HG03108 (cell line): ENCODE results near the gene KIRREL3.

ENCODE experiments used
- ATAC-seq: cut with Tn5 transposase; IDR thresholded peaks from one replicate; pipeline ENCODE4 v1.9.1; 2021; ENCODE audit warnings: moderate library complexity; ENCODE audit not compliant: unreplicated experiment

KIRREL3 gene

GRCh38 chr11:126456783-126457542 lies 543.6 kb downstream of the KIRREL3 start:
- ATAC-seq = no peak

GRCh38 chr11:126456089-126456488 lies 544.5 kb downstream of the KIRREL3 start:
- ATAC-seq = no peak

- ATAC-seq = no peak
Observed at GRCh38 chr11:126452241-126453101, 548.1 kb downstream of the KIRREL3 start.

GRCh38 chr11:126451211-126451802 lies 549.3 kb downstream of the KIRREL3 start:
- ATAC-seq = no peak

- no peak for ATAC-seq
Observed at GRCh38 chr11:126450806-126451205, 549.8 kb downstream of the KIRREL3 start.

- no peak for ATAC-seq
Observed at GRCh38 chr11:126450198-126450597, 550.4 kb downstream of the KIRREL3 start.

- ATAC-seq = no peak
Observed at GRCh38 chr11:126446581-126446980, 554.0 kb downstream of the KIRREL3 start.

GRCh38 chr11:126444072-126444471 lies 556.5 kb downstream of the KIRREL3 start:
- no peak for ATAC-seq

- no peak for ATAC-seq
Observed at GRCh38 chr11:126443120-126443519, 557.5 kb downstream of the KIRREL3 start.

- ATAC-seq = no peak
Observed at GRCh38 chr11:126440792-126441514, 559.6 kb downstream of the KIRREL3 start.

GRCh38 chr11:126440276-126440675 lies 560.3 kb downstream of the KIRREL3 start:
- no peak for ATAC-seq

GRCh38 chr11:126438691-126439090 lies 561.9 kb downstream of the KIRREL3 start:
- no peak for ATAC-seq

- ATAC-seq = no peak
Observed at GRCh38 chr11:126438272-126438671, 562.3 kb downstream of the KIRREL3 start.

GRCh38 chr11:126437731-126438130 lies 562.8 kb downstream of the KIRREL3 start:
- no peak for ATAC-seq

GRCh38 chr11:126436209-126436755 lies 564.3 kb downstream of the KIRREL3 start:
- ATAC-seq = no peak

GRCh38 chr11:126434950-126435335 lies 565.6 kb downstream of the KIRREL3 start:
- no peak for ATAC-seq

- ATAC-seq = no peak
Observed at GRCh38 chr11:126433989-126434949, 566.3 kb downstream of the KIRREL3 start.

- ATAC-seq = no peak
Observed at GRCh38 chr11:126433244-126433846, 567.2 kb downstream of the KIRREL3 start.

GRCh38 chr11:126432525-126432924 lies 568.0 kb downstream of the KIRREL3 start:
- no peak for ATAC-seq
